K562 (cell line): ENCODE measurements around the gene BACE2.

Experiments
- ARHGAP35 ChIP-seq: fragments of 450-650 bp; IDR thresholded peaks from 2 replicates; pipeline ENCODE4 v1.6.1; 2018; ENCODE audit not compliant: partially characterized antibody
- EZH2 ChIP-seq: IDR thresholded peaks from 2 replicates; pipeline ENCODE4 v1.6.1; 2012; ENCODE audit warnings: low read depth, mild to moderate bottlenecking, inconsistent platforms, low read length, borderline replicate concordance
- ZNF121 ChIP-seq: sonication (generic); formaldehyde crosslinking; conservative IDR thresholded peaks from 2 replicates; pipeline ENCODE4 v1.8.0; 2022; ENCODE audit warnings: missing genetic modification reagents

- TF ChIP-seq EZH2 = no peak
- no peak for TF ChIP-seq ZNF121
- no peak for TF ChIP-seq ARHGAP35
These were observed 15.6 kb downstream of the BACE2 start for GRCh38 chr21:41183575-41183974.
